A673 (cell line): ENCODE measurements around the gene SARNP. TPM values are rescaled to one million over a fixed set of nuclear protein-coding genes. Genes with fewer than 3 reads are reported as not detected.

ENCODE experiments used
- BruUV-seq: library from RNA; stranded (reverse); fragments of 400-500 nt; replicated peaks from 2 replicates; lab custom pipeline; 2021; lab: Mats Ljungman, UMichigan
- CTCF ChIA-PET: fragments of 300-600 bp; sonication (Branson Sonifier 250); formaldehyde crosslinking; loops from one replicate; lab custom pipeline; 2022; ENCODE audit warnings: antibody characterized with exemption; lab: Charles Lee
- POLR2A ChIA-PET: fragments of 300-600 bp; sonication (Branson Sonifier 250); formaldehyde crosslinking; loops from one replicate; lab custom pipeline; 2022; ENCODE audit warnings: antibody characterized with exemption; ENCODE audit not compliant: low non-redundant PET; lab: Charles Lee
- DNase-seq: peaks from one replicate; pipeline ENCODE4 v3.0.0-alpha.2; 2015; ENCODE audit warnings: low spot score
- H3K27ac ChIP-seq: fragments of 200-600 bp; sonication (generic); 2 replicates; pipeline ENCODE4 v1.5.1; 2016; ENCODE audit warnings: mixed run types, low read depth, mild to moderate bottlenecking, mixed read lengths, antibody characterized with exemption, low read length; ENCODE audit not compliant: poor library complexity, severe bottlenecking
- H3K27me3 ChIP-seq: fragments of 200-600 bp; sonication (generic); replicated peaks from 2 replicates; pipeline ENCODE4 v1.6.1; 2017; ENCODE audit warnings: mixed run types, low read depth, mild to moderate bottlenecking, mixed read lengths, antibody characterized with exemption, low read length; ENCODE audit not compliant: insufficient read depth, poor library complexity
- H3K36me3 ChIP-seq: fragments of 200-600 bp; sonication (generic); 2 replicates; pipeline ENCODE4 v1.6.1; 2016; ENCODE audit warnings: mixed run types, mild to moderate bottlenecking, mixed read lengths, antibody characterized with exemption, low read length; ENCODE audit not compliant: insufficient read depth, poor library complexity, severe bottlenecking
- H3K4me1 ChIP-seq: fragments of 200-600 bp; sonication (generic); 2 replicates; pipeline ENCODE4 v1.6.1; 2017; ENCODE audit warnings: mixed run types, mild to moderate bottlenecking, mixed read lengths, antibody characterized with exemption, low read length; ENCODE audit not compliant: insufficient read depth, poor library complexity, severe bottlenecking
- H3K4me3 ChIP-seq: fragments of 200-600 bp; sonication (generic); 2 replicates; pipeline ENCODE4 v1.5.1; 2016; ENCODE audit warnings: low read depth, mixed run types, mild to moderate bottlenecking, mixed read lengths, low read length; ENCODE audit not compliant: poor library complexity, severe bottlenecking
- H3K9me3 ChIP-seq: fragments of 200-600 bp; sonication (generic); 2 replicates; pipeline ENCODE4 v1.6.1; 2016; ENCODE audit warnings: mixed run types, low read depth, mild to moderate bottlenecking, mixed read lengths, antibody characterized with exemption, low read length; ENCODE audit not compliant: poor library complexity, severe bottlenecking
- EZH2 ChIP-seq: fragments of 200-600 bp; sonication (generic); IDR thresholded peaks from 2 replicates; pipeline ENCODE4 v1.6.1; 2017; ENCODE audit warnings: borderline replicate concordance, low read depth, mild to moderate bottlenecking, mixed read lengths, antibody characterized with exemption, low read length; ENCODE audit not compliant: poor library complexity, severe bottlenecking
- intact Hi-C: fragments of 100-400 bp; cut with micrococcal nuclease; formaldehyde crosslinking; loops from one replicate; pipeline ENCODE4 v1.10.0; 2022; ENCODE audit not compliant: unreplicated experiment
- total RNA-seq: library from RNA; stranded (reverse); gene quantifications from 2 replicates; pipeline ENCODE4 v1.2.3, GENCODE V29; 2021
- TF ChIP-seq, protein P1 (sequence below): fragments of 300-800, 200-600 bp; sonication (generic); conservative IDR thresholded peaks from 2 replicates; pipeline ENCODE4 v1.5.1; 2017; ENCODE audit warnings: low read depth, mild to moderate bottlenecking, antibody characterized with exemption, low read length, moderate library complexity, mixed read lengths

SARNP gene
- total RNA-seq, 1 experiment from 2014 or later: 104 TPM

DNA sequence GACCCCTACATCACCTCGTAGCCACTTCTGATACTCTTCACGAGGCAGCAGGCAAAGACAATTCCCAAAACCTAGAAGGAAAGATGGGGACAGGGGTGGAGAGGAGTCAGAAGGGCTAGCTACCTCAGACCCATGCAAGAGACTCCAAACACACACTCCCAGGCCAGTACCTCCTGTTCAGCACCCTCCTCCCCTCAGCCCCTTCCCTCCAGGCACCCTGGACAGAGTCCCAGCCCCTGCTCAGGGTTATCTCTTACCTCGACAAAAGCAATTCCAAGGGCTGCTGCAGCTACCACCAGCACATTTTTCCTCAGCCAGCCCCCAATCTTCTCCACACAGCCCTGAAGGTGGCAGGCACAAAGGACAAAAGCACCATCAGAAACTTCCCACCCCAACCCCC lies 92.0 kb downstream of the SARNP start:
- no peak overlapping the region for H3K4me3 ChIP-seq
- no peaks in the 10 kb centered on the region for H3K9me3 ChIP-seq
- H3K27me3 ChIP-seq: no peaks in the 10 kb centered on the region
- H3K4me1 ChIP-seq: peaks cover 16% of the 10 kb centered on the region
- DNase-seq: no peak
- intact Hi-C loops: no loop called here
- TF ChIP-seq EZH2: no peak
- TF ChIP-seq, protein P1, sequence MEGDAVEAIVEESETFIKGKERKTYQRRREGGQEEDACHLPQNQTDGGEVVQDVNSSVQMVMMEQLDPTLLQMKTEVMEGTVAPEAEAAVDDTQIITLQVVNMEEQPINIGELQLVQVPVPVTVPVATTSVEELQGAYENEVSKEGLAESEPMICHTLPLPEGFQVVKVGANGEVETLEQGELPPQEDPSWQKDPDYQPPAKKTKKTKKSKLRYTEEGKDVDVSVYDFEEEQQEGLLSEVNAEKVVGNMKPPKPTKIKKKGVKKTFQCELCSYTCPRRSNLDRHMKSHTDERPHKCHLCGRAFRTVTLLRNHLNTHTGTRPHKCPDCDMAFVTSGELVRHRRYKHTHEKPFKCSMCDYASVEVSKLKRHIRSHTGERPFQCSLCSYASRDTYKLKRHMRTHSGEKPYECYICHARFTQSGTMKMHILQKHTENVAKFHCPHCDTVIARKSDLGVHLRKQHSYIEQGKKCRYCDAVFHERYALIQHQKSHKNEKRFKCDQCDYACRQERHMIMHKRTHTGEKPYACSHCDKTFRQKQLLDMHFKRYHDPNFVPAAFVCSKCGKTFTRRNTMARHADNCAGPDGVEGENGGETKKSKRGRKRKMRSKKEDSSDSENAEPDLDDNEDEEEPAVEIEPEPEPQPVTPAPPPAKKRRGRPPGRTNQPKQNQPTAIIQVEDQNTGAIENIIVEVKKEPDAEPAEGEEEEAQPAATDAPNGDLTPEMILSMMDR: no peak
- H3K27ac ChIP-seq: no peak overlapping the region
- ChIA-PET CTCF (no interaction called here), POLR2A (no interaction called here)
- BruUV-seq: no TSS peak
- H3K36me3 ChIP-seq: peaks cover 37% of the 10 kb centered on the region

- DNase-seq: no peak
- CTCF ChIA-PET: interaction anchor here (0.9 kb wide), 1 partner anchor 12 kb away, joined by 6 read pairs; no protein-coding TSS in a partner anchor
- intact Hi-C loops: loop anchor here (5.0 kb wide), 1 partner anchor 68 kb away; no protein-coding TSS in a partner anchor
- POLR2A ChIA-PET: no interaction called here
- TF ChIP-seq EZH2: no peak
- TF ChIP-seq, protein P1: no peak
- H3K36me3 ChIP-seq: peaks cover 37% of the 10 kb centered on the region
- H3K4me1 ChIP-seq: peaks cover 13% of the 10 kb centered on the region
- no peaks in the 10 kb centered on the region for H3K9me3 ChIP-seq
- no peaks in the 10 kb centered on the region for H3K27me3 ChIP-seq
- no TSS peak for BruUV-seq
- no peak overlapping the region for H3K4me3 ChIP-seq
- no peak overlapping the region for H3K27ac ChIP-seq
These were observed 92.6 kb downstream of the SARNP start for GRCh38 chr12:55724940-55725309.

DNA sequence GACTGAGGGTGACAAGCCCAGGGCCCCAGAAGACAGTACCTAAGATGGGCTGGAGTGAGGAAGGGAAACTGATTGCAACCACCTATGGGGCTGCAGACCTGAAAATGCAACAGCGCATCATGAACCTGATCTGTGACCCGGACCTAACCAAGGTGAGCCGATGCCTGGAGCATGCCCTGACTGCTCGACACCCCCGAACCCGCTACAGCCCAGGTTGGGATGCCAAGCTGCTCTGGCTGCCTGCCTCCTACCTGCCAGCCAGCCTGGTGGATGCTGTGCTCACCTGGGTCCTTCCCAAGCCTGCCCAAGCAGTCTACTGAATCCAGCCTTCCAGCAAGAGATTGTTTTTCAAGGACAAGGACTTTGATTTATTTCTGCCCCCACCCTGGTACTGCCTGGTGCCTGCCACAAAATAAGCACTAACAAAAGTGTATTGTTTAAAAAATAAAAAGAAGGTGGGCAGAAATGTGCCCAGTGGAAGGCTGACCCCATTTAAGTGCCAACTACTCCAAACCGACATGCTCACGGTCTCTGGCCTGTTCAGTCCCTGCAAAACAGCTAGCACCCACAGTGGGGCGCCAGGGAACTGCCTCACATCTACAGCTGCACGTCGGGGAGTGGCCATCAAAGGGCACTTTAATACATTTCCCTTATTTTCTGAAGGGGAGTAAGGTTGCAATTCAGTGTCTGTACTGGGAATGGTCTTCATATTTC lies 93.1 kb downstream of the SARNP start:
- no TSS peak for BruUV-seq
- TF ChIP-seq, protein P1: peak; percentile 75
- TF ChIP-seq EZH2: no peak
- peak; percentile 79 for DNase-seq
- Histone ChIP-seq H3K27ac (no peak overlapping the region), H3K4me1 (peaks cover 14% of the 10 kb centered on the region), H3K36me3 (peaks cover 37% of the 10 kb centered on the region), H3K4me3 (no peak overlapping the region), H3K27me3 (no peaks in the 10 kb centered on the region), H3K9me3 (no peaks in the 10 kb centered on the region)
- CTCF ChIA-PET: interaction anchor here (0.9 kb wide), 1 partner anchor 13 kb away, joined by 6 read pairs; no protein-coding TSS in a partner anchor
- POLR2A ChIA-PET: no interaction called here
- intact Hi-C loops: loop anchor here (5.0 kb wide), 1 partner anchor 67 kb away; no protein-coding TSS in a partner anchor
